K562 (cell line): ENCODE results near the gene ADGRB2. TPM values are rescaled to one million over a fixed set of nuclear protein-coding genes. Genes with fewer than 3 reads are reported as not detected.
A peak's percentile ranks its signal among the peaks of the same experiment; 100 is the strongest.

Experiments used
- EHMT2 ChIP-seq: fragments of 450-650 bp; IDR thresholded peaks from 2 replicates; pipeline ENCODE4 v1.6.1; 2018; ENCODE audit warnings: antibody characterized with exemption
- FOXK2 ChIP-seq, 2 experiments: fragments of 450-650 bp; IDR thresholded peaks in 1 of 2; conservative IDR thresholded peaks in 1 of 2; 2 replicates each; pipeline ENCODE4 v1.6.1; 2016; ENCODE audit warnings: low read depth in 2 of 2, mild to moderate bottlenecking in 1 of 2
- LARP7 ChIP-seq: fragments of 450-650 bp; IDR thresholded peaks from 2 replicates; pipeline ENCODE4 v1.6.1; 2016
- MCM7 ChIP-seq, 2 experiments: fragments of 450-650 bp; IDR thresholded peaks; 2 replicates each; pipeline ENCODE4 v1.6.1; 2016 to 2018
- NCOA4 ChIP-seq: fragments of 450-650 bp; IDR thresholded peaks from 2 replicates; pipeline ENCODE4 v1.6.1; 2018; ENCODE audit warnings: mild to moderate bottlenecking; ENCODE audit not compliant: partially characterized antibody
- ZFPM2 ChIP-seq: fragments of 250-450 bp; sonication (Bioruptor Pico); IDR thresholded peaks from 2 replicates; pipeline ENCODE4 v1.5.1; 2022; ENCODE audit warnings: mild to moderate bottlenecking
- polyA plus RNA-seq, 8 experiments: library from polyadenylated mRNA; depleted of rRNA in 4 of 8; stranded (reverse) in 5 of 8; unstranded in 3 of 8; fragments of >200 nt; fragmentation: Nextera tagmentation in 2 of 8; fragmentation: Illumina TruSeq in 1 of 8; extraction: Ambion mirVana in 2 of 8; extraction: Trizol in 1 of 8; gene quantifications; 2 replicates each; pipeline versions ENCODE4 v1.2.1 to v1.2.3, GENCODE V29; 2011 to 2014; ENCODE audit warnings: inconsistent platforms in 1 of 8, missing spikeins in 1 of 8
- total RNA-seq, 7 experiments: library from RNA; depleted of rRNA in 6 of 7; stranded (reverse); fragments of >200 nt in 6 of 7; fragmentation: Illumina TruSeq in 2 of 7; extraction: Trizol in 2 of 7; gene quantifications; 2 replicates each; pipeline versions ENCODE4 v1.2.1 to v1.2.3, GENCODE V29; 2011 to 2021; ENCODE audit warnings: low replicate concordance in 1 of 7
- TF ChIP-seq, protein P1 (sequence below): fragments of 450-650 bp; formaldehyde crosslinking; IDR thresholded peaks from 2 replicates; pipeline ENCODE4 v1.4.0; 2022; ENCODE audit warnings: missing genetic modification characterization
- TF ChIP-seq, protein P2 (sequence below): fragments of 450-650 bp; IDR thresholded peaks from 2 replicates; pipeline ENCODE4 v1.6.1; 2016; ENCODE audit warnings: low read depth
- TF ChIP-seq, protein P3 (sequence below): fragments of 450-650 bp; formaldehyde crosslinking; conservative IDR thresholded peaks from 2 replicates; pipeline ENCODE4 v1.4.0; 2022; ENCODE audit warnings: mild to moderate bottlenecking, missing genetic modification characterization
- TF ChIP-seq, protein P4 (sequence below): fragments of 450-650 bp; conservative IDR thresholded peaks from 2 replicates; pipeline ENCODE4 v1.6.1; 2016; ENCODE audit warnings: missing genetic modification characterization, low read depth, mild to moderate bottlenecking, control low read depth, missing compliant biosample characterization

The ADGRB2 gene
- total and polyA plus RNA-seq, 9 of the 15 experiments (the other 6 are each of a cell fraction or from before 2014, with no cell fraction given), result 0.04 to 0.23 (median 0.20) TPM; not detected in 2

DNA sequence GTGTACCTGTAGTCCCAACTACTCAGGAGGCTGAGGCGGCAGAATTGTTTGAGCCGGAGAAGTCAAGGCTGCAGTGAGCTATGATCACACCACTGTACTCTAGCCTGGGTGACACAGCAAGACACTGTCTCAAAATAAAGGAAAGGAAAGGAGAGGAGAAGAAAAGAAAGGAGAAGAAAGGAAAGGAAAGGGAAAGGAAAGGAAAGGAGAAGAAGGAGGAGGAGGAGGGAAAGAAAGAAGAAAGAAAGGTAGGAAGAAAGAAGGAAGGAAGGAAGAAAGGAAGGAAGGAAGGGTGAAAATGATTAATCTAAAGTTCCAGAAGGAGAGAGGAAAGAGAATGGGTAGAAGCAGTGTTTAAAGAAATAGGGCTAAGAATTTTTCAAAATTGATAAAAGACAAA is 39.5 kb upstream of the ADGRB2 start (continued):
- TF ChIP-seq, protein P1, sequence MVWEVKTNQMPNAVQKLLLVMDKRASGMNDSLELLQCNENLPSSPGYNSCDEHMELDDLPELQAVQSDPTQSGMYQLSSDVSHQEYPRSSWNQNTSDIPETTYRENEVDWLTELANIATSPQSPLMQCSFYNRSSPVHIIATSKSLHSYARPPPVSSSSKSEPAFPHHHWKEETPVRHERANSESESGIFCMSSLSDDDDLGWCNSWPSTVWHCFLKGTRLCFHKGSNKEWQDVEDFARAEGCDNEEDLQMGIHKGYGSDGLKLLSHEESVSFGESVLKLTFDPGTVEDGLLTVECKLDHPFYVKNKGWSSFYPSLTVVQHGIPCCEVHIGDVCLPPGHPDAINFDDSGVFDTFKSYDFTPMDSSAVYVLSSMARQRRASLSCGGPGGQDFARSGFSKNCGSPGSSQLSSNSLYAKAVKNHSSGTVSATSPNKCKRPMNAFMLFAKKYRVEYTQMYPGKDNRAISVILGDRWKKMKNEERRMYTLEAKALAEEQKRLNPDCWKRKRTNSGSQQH (CRISPR knock-in tag), result 0 out of 2 replicates have a peak, but pooled peaks have one; percentile 14
- TF ChIP-seq FOXK2 (conservative IDR thresholded peaks at IDR 0.05 in 1 of 2, IDR thresholded peaks at IDR 0.05 in 1 of 2; ENCODE audit: low read depth in 2 of 2) (0 out of 4 replicates have a peak, but pooled peaks of 1 of the 2 experiments have one; percentile 23), ZFPM2 (no peak), NCOA4 (peak; percentile 13), EHMT2 (peak; percentile 61; the same call in 1 of the 2 replicates), MCM7 (IDR thresholded peaks at IDR 0.05) (peak; percentile 40 to 65; a peak in 2 of 4 replicates), LARP7 (peak; percentile 88)
- TF ChIP-seq, protein P2, sequence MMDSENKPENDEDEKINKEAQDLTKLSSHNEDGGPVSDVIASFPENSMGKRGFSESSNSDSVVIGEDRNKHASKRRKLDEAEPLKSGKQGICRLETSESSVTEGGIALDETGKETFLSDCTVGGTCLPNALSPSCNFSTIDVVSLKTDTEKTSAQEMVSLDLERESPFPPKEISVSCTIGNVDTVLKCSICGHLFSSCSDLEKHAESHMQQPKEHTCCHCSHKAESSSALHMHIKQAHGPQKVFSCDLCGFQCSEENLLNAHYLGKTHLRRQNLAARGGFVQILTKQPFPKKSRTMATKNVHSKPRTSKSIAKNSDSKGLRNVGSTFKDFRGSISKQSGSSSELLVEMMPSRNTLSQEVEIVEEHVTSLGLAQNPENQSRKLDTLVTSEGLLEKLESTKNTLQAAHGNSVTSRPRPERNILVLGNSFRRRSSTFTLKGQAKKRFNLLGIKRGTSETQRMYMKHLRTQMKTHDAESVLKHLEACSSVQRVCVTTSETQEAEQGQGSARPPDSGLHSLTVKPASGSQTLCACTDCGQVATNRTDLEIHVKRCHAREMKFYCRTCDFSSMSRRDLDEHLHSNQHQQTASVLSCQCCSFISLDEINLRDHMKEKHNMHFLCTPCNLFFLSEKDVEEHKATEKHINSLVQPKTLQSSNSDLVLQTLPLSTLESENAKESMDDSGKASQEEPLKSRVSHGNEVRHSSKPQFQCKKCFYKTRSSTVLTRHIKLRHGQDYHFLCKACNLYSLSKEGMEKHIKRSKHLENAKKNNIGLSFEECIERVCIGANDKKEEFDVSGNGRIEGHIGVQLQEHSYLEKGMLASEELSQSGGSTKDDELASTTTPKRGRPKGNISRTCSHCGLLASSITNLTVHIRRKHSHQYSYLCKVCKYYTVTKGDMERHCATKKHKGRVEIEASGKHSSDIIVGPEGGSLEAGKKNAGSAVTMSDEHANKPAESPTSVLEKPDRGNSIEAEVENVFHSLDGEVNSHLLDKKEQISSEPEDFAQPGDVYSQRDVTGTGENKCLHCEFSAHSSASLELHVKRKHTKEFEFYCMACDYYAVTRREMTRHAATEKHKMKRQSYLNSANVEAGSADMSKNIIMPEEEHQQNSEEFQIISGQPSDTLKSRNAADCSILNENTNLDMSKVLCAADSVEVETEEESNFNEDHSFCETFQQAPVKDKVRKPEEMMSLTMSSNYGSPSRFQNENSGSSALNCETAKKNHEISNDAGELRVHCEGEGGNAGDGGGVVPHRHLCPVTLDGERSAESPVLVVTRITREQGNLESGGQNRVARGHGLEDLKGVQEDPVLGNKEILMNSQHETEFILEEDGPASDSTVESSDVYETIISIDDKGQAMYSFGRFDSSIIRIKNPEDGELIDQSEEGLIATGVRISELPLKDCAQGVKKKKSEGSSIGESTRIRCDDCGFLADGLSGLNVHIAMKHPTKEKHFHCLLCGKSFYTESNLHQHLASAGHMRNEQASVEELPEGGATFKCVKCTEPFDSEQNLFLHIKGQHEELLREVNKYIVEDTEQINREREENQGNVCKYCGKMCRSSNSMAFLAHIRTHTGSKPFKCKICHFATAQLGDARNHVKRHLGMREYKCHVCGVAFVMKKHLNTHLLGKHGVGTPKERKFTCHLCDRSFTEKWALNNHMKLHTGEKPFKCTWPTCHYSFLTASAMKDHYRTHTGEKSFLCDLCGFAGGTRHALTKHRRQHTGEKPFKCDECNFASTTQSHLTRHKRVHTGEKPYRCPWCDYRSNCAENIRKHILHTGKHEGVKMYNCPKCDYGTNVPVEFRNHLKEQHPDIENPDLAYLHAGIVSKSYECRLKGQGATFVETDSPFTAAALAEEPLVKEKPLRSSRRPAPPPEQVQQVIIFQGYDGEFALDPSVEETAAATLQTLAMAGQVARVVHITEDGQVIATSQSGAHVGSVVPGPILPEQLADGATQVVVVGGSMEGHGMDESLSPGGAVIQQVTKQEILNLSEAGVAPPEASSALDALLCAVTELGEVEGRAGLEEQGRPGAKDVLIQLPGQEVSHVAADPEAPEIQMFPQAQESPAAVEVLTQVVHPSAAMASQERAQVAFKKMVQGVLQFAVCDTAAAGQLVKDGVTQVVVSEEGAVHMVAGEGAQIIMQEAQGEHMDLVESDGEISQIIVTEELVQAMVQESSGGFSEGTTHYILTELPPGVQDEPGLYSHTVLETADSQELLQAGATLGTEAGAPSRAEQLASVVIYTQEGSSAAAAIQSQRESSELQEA, result peak; percentile 38; the same call in 1 of the 2 replicates
- TF ChIP-seq, protein P3, sequence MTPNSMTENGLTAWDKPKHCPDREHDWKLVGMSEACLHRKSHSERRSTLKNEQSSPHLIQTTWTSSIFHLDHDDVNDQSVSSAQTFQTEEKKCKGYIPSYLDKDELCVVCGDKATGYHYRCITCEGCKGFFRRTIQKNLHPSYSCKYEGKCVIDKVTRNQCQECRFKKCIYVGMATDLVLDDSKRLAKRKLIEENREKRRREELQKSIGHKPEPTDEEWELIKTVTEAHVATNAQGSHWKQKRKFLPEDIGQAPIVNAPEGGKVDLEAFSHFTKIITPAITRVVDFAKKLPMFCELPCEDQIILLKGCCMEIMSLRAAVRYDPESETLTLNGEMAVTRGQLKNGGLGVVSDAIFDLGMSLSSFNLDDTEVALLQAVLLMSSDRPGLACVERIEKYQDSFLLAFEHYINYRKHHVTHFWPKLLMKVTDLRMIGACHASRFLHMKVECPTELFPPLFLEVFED (CRISPR knock-in tag), result peak; percentile 79
- TF ChIP-seq, protein P4, sequence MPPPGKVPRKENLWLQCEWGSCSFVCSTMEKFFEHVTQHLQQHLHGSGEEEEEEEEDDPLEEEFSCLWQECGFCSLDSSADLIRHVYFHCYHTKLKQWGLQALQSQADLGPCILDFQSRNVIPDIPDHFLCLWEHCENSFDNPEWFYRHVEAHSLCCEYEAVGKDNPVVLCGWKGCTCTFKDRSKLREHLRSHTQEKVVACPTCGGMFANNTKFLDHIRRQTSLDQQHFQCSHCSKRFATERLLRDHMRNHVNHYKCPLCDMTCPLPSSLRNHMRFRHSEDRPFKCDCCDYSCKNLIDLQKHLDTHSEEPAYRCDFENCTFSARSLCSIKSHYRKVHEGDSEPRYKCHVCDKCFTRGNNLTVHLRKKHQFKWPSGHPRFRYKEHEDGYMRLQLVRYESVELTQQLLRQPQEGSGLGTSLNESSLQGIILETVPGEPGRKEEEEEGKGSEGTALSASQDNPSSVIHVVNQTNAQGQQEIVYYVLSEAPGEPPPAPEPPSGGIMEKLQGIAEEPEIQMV (tag), result 0 out of 2 replicates have a peak, but pooled peaks have one; percentile 26
- TF ChIP-seq, all 486 proteins: peak for 31
